Muscle layer of duodenum (tissue), 2 donors: ENCODE data around the gene SAXO1.
"Not testable (repeated sequence)": the region's sequence is repeated elsewhere in the genome, so short reads cannot be mapped to it uniquely, and the experiment has no call there.

Experiments used
- H3K27ac ChIP-seq: one replicate; pipeline ENCODE4 v1.7.0; 2013; ENCODE audit warnings: mild to moderate bottlenecking, low read length
- H3K27me3 ChIP-seq: one replicate; pipeline ENCODE4 v1.7.0; 2013; ENCODE audit warnings: low read depth, mild to moderate bottlenecking, control low read depth, low read length
- H3K36me3 ChIP-seq, 2 donors: one replicate each; pipeline ENCODE4 v1.7.0; 2013; ENCODE audit warnings: low read length in 2 of 2, control low read depth in 1 of 2, mild to moderate bottlenecking in 1 of 2; ENCODE audit not compliant: insufficient read depth in 2 of 2, control insufficient read depth in 1 of 2
- H3K4me1 ChIP-seq, 2 donors: one replicate each; pipeline ENCODE4 v1.7.0; 2013; ENCODE audit warnings: low read length in 2 of 2, mild to moderate bottlenecking in 2 of 2, control low read depth in 1 of 2, moderate library complexity in 1 of 2; ENCODE audit not compliant: insufficient read depth in 2 of 2, control insufficient read depth in 1 of 2
- H3K4me3 ChIP-seq, 2 donors: one replicate each; pipeline ENCODE4 v1.7.0; 2013; ENCODE audit warnings: low read length in 2 of 2, low read depth in 1 of 2, mild to moderate bottlenecking in 1 of 2
- H3K9me3 ChIP-seq, 2 donors: one replicate each; pipeline ENCODE4 v1.7.0; 2013; ENCODE audit warnings: low read length in 2 of 2, control low read depth in 1 of 2, mild to moderate bottlenecking in 1 of 2; ENCODE audit not compliant: control insufficient read depth in 1 of 2
- donor health status: healthy.

The SAXO1 gene

GRCh38 chr9:19028835-19029451 lies 4.1 kb downstream of the SAXO1 start:
- Histone ChIP-seq H3K27ac (no peak overlapping the region), H3K4me1 (no peaks in the 10 kb centered on the region), H3K4me3 (no peak overlapping the region), H3K27me3 (no peaks in the 10 kb centered on the region), H3K36me3 (no peaks in the 10 kb centered on the region), H3K9me3 (no peaks in the 10 kb centered on the region)

GRCh38 chr9:19027825-19028224 lies 5.2 kb downstream of the SAXO1 start:
- no peaks in the 10 kb centered on the region for H3K36me3 ChIP-seq
- no peak overlapping the region for H3K4me3 ChIP-seq
- H3K27ac ChIP-seq = no peak overlapping the region
- H3K27me3 ChIP-seq = no peaks in the 10 kb centered on the region
- no peaks in the 10 kb centered on the region for H3K9me3 ChIP-seq
- H3K4me1 ChIP-seq = no peaks in the 10 kb centered on the region

- H3K36me3 ChIP-seq = no peaks in the 10 kb centered on the region
- no peak overlapping the region for H3K4me3 ChIP-seq
- H3K27ac ChIP-seq = no peak overlapping the region
- no peaks in the 10 kb centered on the region for H3K27me3 ChIP-seq
- no peaks in the 10 kb centered on the region for H3K4me1 ChIP-seq
- no peaks in the 10 kb centered on the region for H3K9me3 ChIP-seq
Measured at GRCh38 chr9:19026375-19026774, 6.6 kb downstream of the SAXO1 start.

GRCh38 chr9:19023078-19023477 lies 9.9 kb downstream of the SAXO1 start:
- Histone ChIP-seq H3K27me3 (no peaks in the 10 kb centered on the region), H3K4me1 (no peaks in the 10 kb centered on the region)

DNA sequence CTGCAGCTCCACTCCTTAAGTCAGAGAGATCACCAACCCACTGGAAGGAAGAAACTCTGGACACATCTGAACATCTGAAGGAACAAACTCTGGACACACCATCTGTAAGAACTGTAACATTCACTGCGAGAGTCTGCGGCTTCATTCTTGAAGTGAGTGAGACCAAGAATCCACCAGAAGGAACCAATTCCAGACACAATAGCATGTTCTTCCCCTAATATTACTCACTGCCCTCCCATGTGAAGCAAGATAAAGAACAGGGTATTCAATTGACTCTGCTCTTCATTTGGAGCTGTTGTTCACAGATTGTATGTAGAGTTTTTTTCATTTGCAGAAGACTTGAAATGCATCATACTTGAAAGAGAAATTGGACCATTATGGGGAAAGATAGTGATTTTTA lies 10.8 kb downstream of the SAXO1 start:
- Histone ChIP-seq H3K9me3 (no peaks in the 10 kb centered on the region), H3K27ac (no peak overlapping the region), H3K4me1 (no peaks in the 10 kb centered on the region), H3K36me3 (no peaks in the 10 kb centered on the region), H3K27me3 (no peaks in the 10 kb centered on the region), H3K4me3 (no peak overlapping the region)

More at GRCh38 chr9:19023078-19023477, 9.9 kb downstream of the SAXO1 start:
- Histone ChIP-seq H3K36me3 (no peaks in the 10 kb centered on the region), H3K27ac (no peak overlapping the region), H3K9me3 (no peaks in the 10 kb centered on the region), H3K4me3 (no peak overlapping the region)

DNA sequence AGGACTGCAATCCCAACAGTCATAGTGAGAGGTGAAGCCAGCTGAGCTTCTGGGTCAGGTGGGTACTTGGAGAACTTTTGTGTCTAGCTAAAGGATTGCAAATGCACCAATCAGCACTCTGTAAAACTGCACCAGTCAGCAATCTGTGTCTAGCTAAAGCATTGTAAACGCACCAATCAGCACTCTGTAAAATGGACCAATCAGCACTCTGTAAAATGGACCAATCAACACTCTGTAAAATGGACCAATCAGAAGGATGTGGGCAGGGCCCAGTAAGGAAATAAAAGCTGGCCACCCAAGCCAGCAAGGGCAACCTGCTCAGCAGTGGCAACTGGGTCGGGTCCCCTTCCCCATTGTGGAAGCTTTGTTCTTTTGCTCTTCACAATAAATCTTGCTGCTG lies 11.4 kb downstream of the SAXO1 start:
- H3K27ac ChIP-seq, H3K9me3 ChIP-seq: not testable (repeated sequence)

DNA sequence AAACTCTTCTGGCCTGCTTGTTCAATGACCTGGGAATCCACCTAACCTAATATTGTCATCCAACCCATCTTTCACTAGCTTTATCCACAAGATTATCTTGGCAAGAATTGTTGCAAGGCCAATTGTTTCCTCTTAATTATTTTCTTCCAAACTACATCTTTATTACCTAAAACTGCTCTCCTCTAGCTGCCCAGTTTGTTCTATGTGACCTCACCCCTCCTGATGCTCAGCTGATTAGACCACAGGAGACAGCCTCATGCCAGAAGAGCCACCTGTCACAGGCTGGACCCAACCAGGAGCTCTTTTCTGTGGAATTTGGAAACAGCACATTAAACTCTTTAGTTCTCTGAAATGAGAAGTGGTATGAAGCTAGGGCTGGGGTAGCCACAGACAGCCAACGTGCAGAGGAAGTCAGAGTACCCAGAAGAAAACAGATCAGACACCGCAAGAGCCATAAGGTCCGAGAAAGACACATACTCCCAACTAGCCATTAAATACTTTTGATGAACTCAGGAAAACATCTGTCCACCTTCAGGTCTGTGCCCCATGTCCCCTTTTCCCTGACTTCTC lies 12.0 kb downstream of the SAXO1 start:
- H3K36me3 ChIP-seq = no peaks in the 10 kb centered on the region
- H3K4me3 ChIP-seq = no peak overlapping the region
- H3K9me3 ChIP-seq = no peaks in the 10 kb centered on the region
- H3K4me1 ChIP-seq = no peaks in the 10 kb centered on the region
- H3K27ac ChIP-seq = no peak overlapping the region
- H3K27me3 ChIP-seq = no peaks in the 10 kb centered on the region

More for the DNA sequence above, 11.4 kb downstream of the SAXO1 start:
- not testable (repeated sequence) for H3K4me3 ChIP-seq, H3K36me3 ChIP-seq, H3K27me3 ChIP-seq, H3K4me1 ChIP-seq

- no peaks in the 10 kb centered on the region for H3K36me3 ChIP-seq
- no peak overlapping the region for H3K27ac ChIP-seq
- H3K4me1 ChIP-seq = no peaks in the 10 kb centered on the region
- H3K27me3 ChIP-seq = no peaks in the 10 kb centered on the region
- H3K9me3 ChIP-seq = no peaks in the 10 kb centered on the region
- H3K4me3 ChIP-seq = no peak overlapping the region
Measured at GRCh38 chr9:19018201-19018600, 14.8 kb downstream of the SAXO1 start.

- Histone ChIP-seq H3K36me3 (no peaks in the 10 kb centered on the region), H3K9me3 (no peaks in the 10 kb centered on the region), H3K4me1 (peaks cover 0 to 11% of the 10 kb centered on the region in 2 donors), H3K27me3 (no peaks in the 10 kb centered on the region), H3K27ac (no peak overlapping the region), H3K4me3 (no peak overlapping the region)
Measured at GRCh38 chr9:19009391-19009965, 23.5 kb downstream of the SAXO1 start.

DNA sequence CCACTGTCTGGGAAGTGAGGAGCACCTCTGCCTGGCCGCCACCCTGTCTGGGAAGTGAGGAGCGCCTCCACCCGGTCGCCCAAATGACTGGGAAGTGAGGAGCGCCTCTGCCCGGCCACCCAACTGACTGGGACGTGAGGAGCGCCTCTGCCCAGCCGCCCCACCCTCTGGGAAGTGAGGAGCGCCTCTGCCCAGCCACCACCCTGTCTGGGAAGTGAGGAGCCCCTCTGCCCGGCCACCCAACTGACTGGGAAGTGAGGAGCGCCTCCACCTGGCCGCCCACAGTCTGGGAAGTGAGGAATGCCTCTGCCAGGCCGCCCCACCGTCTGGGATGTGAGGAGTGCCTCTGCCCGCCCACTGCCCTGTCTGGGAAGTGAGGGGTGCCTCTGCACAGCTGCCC lies 32.9 kb downstream of the SAXO1 start:
- no peaks in the 10 kb centered on the region for H3K4me1 ChIP-seq
- no peaks in the 10 kb centered on the region for H3K36me3 ChIP-seq
- no peaks in the 10 kb centered on the region for H3K27me3 ChIP-seq
- peaks cover 0 to 2% of the 10 kb centered on the region in 2 donors for H3K9me3 ChIP-seq
- no peak overlapping the region for H3K27ac ChIP-seq
- no peak overlapping the region for H3K4me3 ChIP-seq

- H3K27me3 ChIP-seq = no peaks in the 10 kb centered on the region
- peaks cover 0 to 2% of the 10 kb centered on the region in 2 donors for H3K9me3 ChIP-seq
- no peak overlapping the region for H3K4me3 ChIP-seq
- no peaks in the 10 kb centered on the region for H3K4me1 ChIP-seq
- H3K36me3 ChIP-seq = no peaks in the 10 kb centered on the region
- H3K27ac ChIP-seq = no peak overlapping the region
Measured at GRCh38 chr9:18999173-18999785, 33.7 kb downstream of the SAXO1 start.
